ENCODE results near the gene MAN1B1.

The MAN1B1 gene

GRCh38 chr9:137114613-137115393, 28.0 kb downstream of the MAN1B1 start, which contains the start of gene DPP7:
Gene DPP7 (minus strand): TSS chr9:137114733. CDS start chr9:137114713, 20 bp downstream.
- no peak within 1 kb of the TSS for H4K8ac ChIP-seq (ENCODE audit: low read depth, low read length)
- no peaks in the 10 kb centered on the region for H3K79me2 ChIP-seq (ENCODE audit: control insufficient read depth, insufficient read depth, low read length, poor library complexity)
- H2BK12ac ChIP-seq (ENCODE audit: low read length), result no peak within 1 kb of the TSS
- H3K18ac ChIP-seq (ENCODE audit: low read length), result no peak within 1 kb of the TSS
- H3K27ac ChIP-seq (ENCODE audit: low read depth, low read length), result no peak within 1 kb of the TSS
- peaks cover 24% of the 10 kb centered on the region for H3K27me3 ChIP-seq (ENCODE audit: insufficient read depth, low read length)
- no peak within 1 kb of the TSS for H2AFZ ChIP-seq (ENCODE audit: insufficient read depth, low read length, poor library complexity)
- H3K36me3 ChIP-seq (ENCODE audit: control insufficient read depth in 1 of 2, insufficient read depth in 2 of 2, low read length in 2 of 2), result peaks cover under 1 to 3% of the 10 kb centered on the region in 2 experiments
- no peak within 1 kb of the TSS for H2AK5ac ChIP-seq (ENCODE audit: low read length)
- H3K23ac ChIP-seq (ENCODE audit: low read length), result no peak within 1 kb of the TSS
- H3K79me1 ChIP-seq (ENCODE audit: low read length), result no peaks in the 10 kb centered on the region
- no peak within 1 kb of the TSS for H4K12ac ChIP-seq (ENCODE audit: low read depth, low read length)
- H3K4me2 ChIP-seq (ENCODE audit: low read length), result peak within 1 kb of the TSS; percentile 59
- no peaks in the 10 kb centered on the region for H3K4me1 ChIP-seq (ENCODE audit: control insufficient read depth in 1 of 2, insufficient read depth in 2 of 2, low read length in 2 of 2)
- H3K9me3 ChIP-seq (ENCODE audit: insufficient read depth, low read depth, low read length), result no peaks in the 10 kb centered on the region
- no peak within 1 kb of the TSS for H3K9ac ChIP-seq (ENCODE audit: low read length)
- H3K4me3 ChIP-seq (ENCODE audit: low read depth, low read length), result no peak within 1 kb of the TSS
- H2BK120ac ChIP-seq (ENCODE audit: insufficient read depth, low read length, poor library complexity), result no peak within 1 kb of the TSS
- no peak within 1 kb of the TSS for H3K4ac ChIP-seq (ENCODE audit: low read depth, low read length)
- DNase-seq, result peak in 1 of 2 donors; percentile 54
- H4K91ac ChIP-seq (ENCODE audit: low read depth, low read length), result no peak within 1 kb of the TSS
- WGBS (ENCODE audit: extremely low coverage, insufficient coverage, insufficient read length), result no CpG with 5 or more reads among the region's 70 CpGs
- no peak within 1 kb of the TSS for H2BK5ac ChIP-seq (ENCODE audit: low read depth, low read length, poor library complexity)
- H3K14ac ChIP-seq (ENCODE audit: low read length), result no peak within 1 kb of the TSS

- Histone ChIP-seq H3K14ac (ENCODE audit: low read length) (no peak overlapping the region), H3K4ac (ENCODE audit: low read depth, low read length) (no peak overlapping the region), H3K4me1 (ENCODE audit: control insufficient read depth in 1 of 2, insufficient read depth in 2 of 2, low read length in 2 of 2) (no peaks in the 10 kb centered on the region), H3K23ac (ENCODE audit: low read length) (no peak overlapping the region), H4K8ac (ENCODE audit: low read depth, low read length) (no peak overlapping the region), H3K9me3 (ENCODE audit: insufficient read depth, low read depth, low read length) (no peaks in the 10 kb centered on the region), H2BK12ac (ENCODE audit: low read length) (no peak overlapping the region), H3K79me1 (ENCODE audit: low read length) (no peaks in the 10 kb centered on the region), H2AFZ (ENCODE audit: insufficient read depth, low read length, poor library complexity) (no peak overlapping the region), H3K9ac (ENCODE audit: low read length) (no peak overlapping the region), H3K4me3 (ENCODE audit: low read depth, low read length) (no peak overlapping the region), H3K36me3 (ENCODE audit: control insufficient read depth in 1 of 2, insufficient read depth in 2 of 2, low read length in 2 of 2) (peaks cover 0 to 2% of the 10 kb centered on the region in 2 experiments), H3K4me2 (ENCODE audit: low read length) (no peak overlapping the region), H2BK120ac (ENCODE audit: insufficient read depth, low read length, poor library complexity) (no peak overlapping the region), H2BK5ac (ENCODE audit: low read depth, low read length, poor library complexity) (no peak overlapping the region), H2AK5ac (ENCODE audit: low read length) (no peak overlapping the region), H3K79me2 (ENCODE audit: control insufficient read depth, insufficient read depth, low read length, poor library complexity) (no peaks in the 10 kb centered on the region), H3K27me3 (ENCODE audit: insufficient read depth, low read length) (peaks cover 24% of the 10 kb centered on the region), H4K91ac (ENCODE audit: low read depth, low read length) (no peak overlapping the region), H3K18ac (ENCODE audit: low read length) (no peak overlapping the region), H3K27ac (ENCODE audit: low read depth, low read length) (no peak overlapping the region), H4K12ac (ENCODE audit: low read depth, low read length) (no peak overlapping the region)
- DNase-seq, result no peak
- WGBS (ENCODE audit: extremely low coverage, insufficient coverage, insufficient read length), result no CpG with 5 or more reads among the region's 21 CpGs
These were observed 28.7 kb downstream of the MAN1B1 start for GRCh38 chr9:137115394-137116026.

GRCh38 chr9:137116027-137116507, 29.3 kb downstream of the MAN1B1 start:
- Histone ChIP-seq H2BK12ac (ENCODE audit: low read length) (no peak overlapping the region), H3K4me3 (ENCODE audit: low read depth, low read length) (no peak overlapping the region), H3K79me2 (ENCODE audit: control insufficient read depth, insufficient read depth, low read length, poor library complexity) (no peaks in the 10 kb centered on the region), H3K23ac (ENCODE audit: low read length) (no peak overlapping the region), H3K4me2 (ENCODE audit: low read length) (no peak overlapping the region), H4K8ac (ENCODE audit: low read depth, low read length) (no peak overlapping the region), H3K18ac (ENCODE audit: low read length) (no peak overlapping the region), H2BK5ac (ENCODE audit: low read depth, low read length, poor library complexity) (no peak overlapping the region), H3K79me1 (ENCODE audit: low read length) (no peaks in the 10 kb centered on the region), H3K4ac (ENCODE audit: low read depth, low read length) (no peak overlapping the region), H3K9ac (ENCODE audit: low read length) (no peak overlapping the region), H4K91ac (ENCODE audit: low read depth, low read length) (no peak overlapping the region), H3K27ac (ENCODE audit: low read depth, low read length) (no peak overlapping the region), H3K36me3 (ENCODE audit: control insufficient read depth in 1 of 2, insufficient read depth in 2 of 2, low read length in 2 of 2) (no peaks in the 10 kb centered on the region), H2AK5ac (ENCODE audit: low read length) (no peak overlapping the region), H4K12ac (ENCODE audit: low read depth, low read length) (no peak overlapping the region), H3K27me3 (ENCODE audit: insufficient read depth, low read length) (peaks cover 24% of the 10 kb centered on the region), H2AFZ (ENCODE audit: insufficient read depth, low read length, poor library complexity) (no peak overlapping the region), H3K9me3 (ENCODE audit: insufficient read depth, low read depth, low read length) (no peaks in the 10 kb centered on the region), H2BK120ac (ENCODE audit: insufficient read depth, low read length, poor library complexity) (no peak overlapping the region), H3K14ac (ENCODE audit: low read length) (no peak overlapping the region), H3K4me1 (ENCODE audit: control insufficient read depth in 1 of 2, insufficient read depth in 2 of 2, low read length in 2 of 2) (no peaks in the 10 kb centered on the region)
- DNase-seq, result no peak
- WGBS (ENCODE audit: extremely low coverage, insufficient coverage, insufficient read length), result no CpG with 5 or more reads among the region's 6 CpGs

- H3K23ac ChIP-seq (ENCODE audit: low read length), result no peak overlapping the region
- H3K9me3 ChIP-seq (ENCODE audit: insufficient read depth, low read depth, low read length), result no peaks in the 10 kb centered on the region
- H3K14ac ChIP-seq (ENCODE audit: low read length), result no peak overlapping the region
- no peak overlapping the region for H3K27ac ChIP-seq (ENCODE audit: low read depth, low read length)
- H3K4me1 ChIP-seq (ENCODE audit: control insufficient read depth in 1 of 2, insufficient read depth in 2 of 2, low read length in 2 of 2), result no peaks in the 10 kb centered on the region
- no peak overlapping the region for H3K4ac ChIP-seq (ENCODE audit: low read depth, low read length)
- H4K8ac ChIP-seq (ENCODE audit: low read depth, low read length), result no peak overlapping the region
- H3K36me3 ChIP-seq (ENCODE audit: control insufficient read depth in 1 of 2, insufficient read depth in 2 of 2, low read length in 2 of 2), result no peaks in the 10 kb centered on the region
- no peak overlapping the region for H3K4me3 ChIP-seq (ENCODE audit: low read depth, low read length)
- H2BK120ac ChIP-seq (ENCODE audit: insufficient read depth, low read length, poor library complexity), result no peak overlapping the region
- no peak overlapping the region for H2AK5ac ChIP-seq (ENCODE audit: low read length)
- H3K18ac ChIP-seq (ENCODE audit: low read length), result no peak overlapping the region
- no peak overlapping the region for H4K91ac ChIP-seq (ENCODE audit: low read depth, low read length)
- H3K9ac ChIP-seq (ENCODE audit: low read length), result no peak overlapping the region
- no peak overlapping the region for H3K4me2 ChIP-seq (ENCODE audit: low read length)
- no peaks in the 10 kb centered on the region for H3K79me1 ChIP-seq (ENCODE audit: low read length)
- peaks cover 24% of the 10 kb centered on the region for H3K27me3 ChIP-seq (ENCODE audit: insufficient read depth, low read length)
- no CpG with 5 or more reads among the region's 17 CpGs for WGBS (ENCODE audit: extremely low coverage, insufficient coverage, insufficient read length)
- no peak overlapping the region for H2BK12ac ChIP-seq (ENCODE audit: low read length)
- no peak overlapping the region for H2AFZ ChIP-seq (ENCODE audit: insufficient read depth, low read length, poor library complexity)
- peak; percentile 95 to 97 for DNase-seq
- no peak overlapping the region for H4K12ac ChIP-seq (ENCODE audit: low read depth, low read length)
- no peak overlapping the region for H2BK5ac ChIP-seq (ENCODE audit: low read depth, low read length, poor library complexity)
- no peaks in the 10 kb centered on the region for H3K79me2 ChIP-seq (ENCODE audit: control insufficient read depth, insufficient read depth, low read length, poor library complexity)
These were observed 29.9 kb downstream of the MAN1B1 start for GRCh38 chr9:137116728-137117127.

Measured in trophoblast cell (in vitro differentiated cells and primary cell).